ENCODE data around the gene GNA12. TPM values are rescaled to one million over a fixed set of nuclear protein-coding genes. Genes with fewer than 3 reads are reported as not detected.

Gene GNA12
- total and polyA plus RNA-seq, 9 of the 15 experiments (the other 6 are each of a cell fraction or from before 2014, with no cell fraction given): 0.65 to 32.7 (median 9.6) TPM

- TF ChIP-seq CHD7 (IDR thresholded peaks at IDR 0.05; ENCODE audit: low read depth, low read length) (no peak), ESRRA (IDR thresholded peaks at IDR 0.05; ENCODE audit: borderline replicate concordance, low read depth) (peak; percentile 77), ZBTB43 (CRISPR knock-in tag; IDR thresholded peaks at IDR 0.05) (no peak), STAT5B (CRISPR knock-in tag; IDR thresholded peaks at IDR 0.05) (no peak), ZZZ3 (IDR thresholded peaks at IDR 0.05) (no peak), MEIS2 (IDR thresholded peaks at IDR 0.05; ENCODE audit: partially characterized antibody) (peak; percentile 88), RBBP5 (IDR thresholded peaks at IDR 0.05; ENCODE audit: borderline replicate concordance, insufficient read depth, low read length, poor library complexity, severe bottlenecking) (peak; percentile 53), PKNOX1 (IDR thresholded peaks at IDR 0.05) (peak; percentile 87), CTCFL (IDR thresholded peaks at IDR 0.05; ENCODE audit: borderline replicate concordance, insufficient read depth, low read depth, low read length, poor library complexity, severe bottlenecking) (no peak), CEBPB (tag; IDR thresholded peaks at IDR 0.05) (peak; percentile 89)
Measured at GRCh38 chr7:2757904-2758672, 86.0 kb downstream of the GNA12 start (continued).

Measured in K562 (cell line).